ENCODE data around the gene ARMC10. TPM values are rescaled to one million over a fixed set of nuclear protein-coding genes. Genes with fewer than 3 reads are reported as not detected.
A peak's percentile ranks its signal among the peaks of the same experiment; 100 is the strongest.
"Not testable (repeated sequence)": the region's sequence is repeated elsewhere in the genome, so short reads cannot be mapped to it uniquely, and the experiment has no call there.

Gene ARMC10
- total RNA-seq, 1 experiment from 2014 or later = 28.9 TPM

DNA sequence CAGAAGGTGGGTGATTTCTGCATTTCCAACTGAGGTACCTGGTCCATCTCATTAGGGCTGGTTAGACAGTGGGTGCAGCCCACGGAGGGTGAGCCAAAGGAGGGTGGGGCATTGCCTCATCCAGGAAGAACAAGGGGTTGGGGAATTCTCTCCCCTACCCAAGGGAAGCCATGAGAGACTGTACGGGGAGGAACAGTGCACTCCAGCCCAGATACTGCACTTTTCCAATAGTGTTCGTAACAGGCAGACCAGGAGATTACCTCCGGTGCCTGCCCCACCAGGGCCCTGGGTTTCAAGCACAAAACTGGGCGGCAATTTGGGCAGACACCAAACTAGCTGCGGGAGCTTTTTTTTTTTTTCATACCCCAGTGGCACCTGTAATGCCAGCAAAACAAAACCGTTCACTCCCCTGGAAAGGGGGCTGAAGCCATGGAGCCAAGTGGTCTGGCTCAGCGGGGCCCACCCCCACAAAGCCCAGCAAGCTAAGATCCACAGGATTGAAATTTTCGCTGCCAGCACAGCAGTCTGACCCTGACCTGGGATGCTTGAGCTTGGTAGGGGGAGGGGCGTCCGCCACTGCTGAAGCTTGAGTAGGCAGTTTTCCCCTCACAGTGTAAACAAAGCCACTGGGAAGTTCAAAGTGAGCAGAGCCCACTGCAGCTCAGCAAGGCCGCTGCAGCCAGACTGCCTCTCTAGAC is 31.2 kb downstream of the ARMC10 start:
- TF ChIP-seq, protein P1, sequence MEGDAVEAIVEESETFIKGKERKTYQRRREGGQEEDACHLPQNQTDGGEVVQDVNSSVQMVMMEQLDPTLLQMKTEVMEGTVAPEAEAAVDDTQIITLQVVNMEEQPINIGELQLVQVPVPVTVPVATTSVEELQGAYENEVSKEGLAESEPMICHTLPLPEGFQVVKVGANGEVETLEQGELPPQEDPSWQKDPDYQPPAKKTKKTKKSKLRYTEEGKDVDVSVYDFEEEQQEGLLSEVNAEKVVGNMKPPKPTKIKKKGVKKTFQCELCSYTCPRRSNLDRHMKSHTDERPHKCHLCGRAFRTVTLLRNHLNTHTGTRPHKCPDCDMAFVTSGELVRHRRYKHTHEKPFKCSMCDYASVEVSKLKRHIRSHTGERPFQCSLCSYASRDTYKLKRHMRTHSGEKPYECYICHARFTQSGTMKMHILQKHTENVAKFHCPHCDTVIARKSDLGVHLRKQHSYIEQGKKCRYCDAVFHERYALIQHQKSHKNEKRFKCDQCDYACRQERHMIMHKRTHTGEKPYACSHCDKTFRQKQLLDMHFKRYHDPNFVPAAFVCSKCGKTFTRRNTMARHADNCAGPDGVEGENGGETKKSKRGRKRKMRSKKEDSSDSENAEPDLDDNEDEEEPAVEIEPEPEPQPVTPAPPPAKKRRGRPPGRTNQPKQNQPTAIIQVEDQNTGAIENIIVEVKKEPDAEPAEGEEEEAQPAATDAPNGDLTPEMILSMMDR (IDR thresholded peaks at IDR 0.05; ENCODE audit: insufficient read depth in 1 of 2, low read depth in 1 of 2, low read length in 1 of 2, severe bottlenecking in 1 of 2, unreplicated experiment in 1 of 2) = no peak
- H3K9me3 Mint-ChIP-seq (ENCODE audit: unreplicated experiment) = no peaks in the 10 kb centered on the region
- Histone ChIP-seq H3K27me3 (replicated peaks; ENCODE audit: control insufficient read depth, insufficient read depth, low read length) (no peaks in the 10 kb centered on the region), H3K36me3 (ENCODE audit: control insufficient read depth, insufficient read depth, low read length) (no peaks in the 10 kb centered on the region), H3K4me1 (no peaks in the 10 kb centered on the region), H3K4me3 (ENCODE audit: low read depth, low read length) (no peak overlapping the region), H3K9me3 (no peaks in the 10 kb centered on the region)
- ChIA-PET POLR2A (no interaction called here), CTCF (no interaction called here)
- peaks cover 1% of the 10 kb centered on the region for H3K36me3 Mint-ChIP-seq (ENCODE audit: insufficient read depth, unreplicated experiment)
- intact Hi-C loops (cut with micrococcal nuclease; ENCODE audit: unreplicated experiment) = no loop called here
- BruUV-seq (replicated peaks) = no TSS peak
- H3K4me1 Mint-ChIP-seq (ENCODE audit: low read depth, unreplicated experiment) = no peaks in the 10 kb centered on the region
- DNase-seq = peak in 1 of 2 experiments; percentile 30
- H3K27me3 Mint-ChIP-seq (ENCODE audit: insufficient read depth, unreplicated experiment) = no peaks in the 10 kb centered on the region
- no peak overlapping the region for H3K27ac Mint-ChIP-seq (ENCODE audit: unreplicated experiment)
- no peak overlapping the region for H3K4me3 Mint-ChIP-seq (ENCODE audit: unreplicated experiment)

DNA sequence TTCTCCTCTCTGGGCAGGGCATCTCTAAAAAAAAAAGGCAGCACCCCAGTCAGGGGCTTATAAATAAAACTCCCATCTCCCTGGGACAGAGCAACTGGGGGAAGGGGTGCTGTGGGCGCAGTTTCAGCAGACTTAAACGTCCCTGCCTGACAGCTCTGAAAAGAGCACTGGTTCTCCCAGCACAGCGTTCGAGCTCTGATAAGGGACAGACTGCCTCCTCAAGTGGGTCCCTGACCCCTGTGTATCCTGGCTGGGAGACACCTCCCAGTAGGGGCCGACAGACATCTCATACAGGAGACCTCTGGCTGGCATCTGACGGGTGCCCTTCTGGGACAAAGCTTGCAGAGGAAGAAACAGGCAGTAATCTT is 31.7 kb downstream of the ARMC10 start:
- POLR2A ChIA-PET; H3K27me3 Mint-ChIP-seq (ENCODE audit: insufficient read depth, unreplicated experiment); intact Hi-C loops (cut with micrococcal nuclease; ENCODE audit: unreplicated experiment); DNase-seq; BruUV-seq (replicated peaks); H3K4me1 ChIP-seq; H3K27ac Mint-ChIP-seq (ENCODE audit: unreplicated experiment); H3K9me3 ChIP-seq; H3K27me3 ChIP-seq (replicated peaks; ENCODE audit: control insufficient read depth, insufficient read depth, low read length); H3K36me3 ChIP-seq (ENCODE audit: control insufficient read depth, insufficient read depth, low read length); H3K36me3 Mint-ChIP-seq (ENCODE audit: insufficient read depth, unreplicated experiment); H3K4me3 ChIP-seq (ENCODE audit: low read depth, low read length); H3K4me3 Mint-ChIP-seq (ENCODE audit: unreplicated experiment); H3K9me3 Mint-ChIP-seq (ENCODE audit: unreplicated experiment); H3K4me1 Mint-ChIP-seq (ENCODE audit: low read depth, unreplicated experiment); CTCF ChIA-PET: not testable (repeated sequence)

DNA sequence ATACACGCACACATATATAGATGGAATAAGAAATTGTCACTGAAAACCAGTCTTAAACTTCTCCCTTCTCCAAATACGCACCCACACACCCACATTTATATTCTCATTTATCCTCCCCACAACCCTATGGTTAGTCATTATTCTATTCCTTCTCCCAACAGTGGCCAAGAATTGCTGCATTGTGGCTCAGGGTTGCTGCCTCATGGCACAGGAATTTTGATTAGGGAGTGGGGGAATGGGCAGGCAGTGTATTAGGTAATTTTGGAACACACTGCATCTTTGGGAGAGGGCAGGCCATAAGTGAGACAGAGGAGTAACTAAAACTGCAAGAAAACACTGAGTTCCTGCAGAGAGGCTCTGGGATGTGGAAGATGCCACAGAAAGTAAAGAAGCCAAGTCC is 38.2 kb downstream of the ARMC10 start:
- CTCF ChIA-PET = no interaction called here
- TF ChIP-seq, protein P1 (IDR thresholded peaks at IDR 0.05; ENCODE audit: insufficient read depth in 1 of 2, low read depth in 1 of 2, low read length in 1 of 2, severe bottlenecking in 1 of 2, unreplicated experiment in 1 of 2) = no peak

More for the DNA sequence above, 38.2 kb downstream of the ARMC10 start:
- no peak overlapping the region for H3K4me3 Mint-ChIP-seq (ENCODE audit: unreplicated experiment)
- Histone ChIP-seq H3K4me1 (no peaks in the 10 kb centered on the region), H3K27me3 (replicated peaks; ENCODE audit: control insufficient read depth, insufficient read depth, low read length) (no peaks in the 10 kb centered on the region), H3K9me3 (no peaks in the 10 kb centered on the region), H3K36me3 (ENCODE audit: control insufficient read depth, insufficient read depth, low read length) (no peaks in the 10 kb centered on the region), H3K4me3 (ENCODE audit: low read depth, low read length) (no peak overlapping the region)
- intact Hi-C loops (cut with micrococcal nuclease; ENCODE audit: unreplicated experiment) = no loop called here
- H3K4me1 Mint-ChIP-seq (ENCODE audit: low read depth, unreplicated experiment) = no peaks in the 10 kb centered on the region
- peaks cover 10% of the 10 kb centered on the region for H3K36me3 Mint-ChIP-seq (ENCODE audit: insufficient read depth, unreplicated experiment)
- no peak for DNase-seq
- BruUV-seq (replicated peaks) = no TSS peak
- no peaks in the 10 kb centered on the region for H3K27me3 Mint-ChIP-seq (ENCODE audit: insufficient read depth, unreplicated experiment)
- POLR2A ChIA-PET = no interaction called here
- no peaks in the 10 kb centered on the region for H3K9me3 Mint-ChIP-seq (ENCODE audit: unreplicated experiment)
- H3K27ac Mint-ChIP-seq (ENCODE audit: unreplicated experiment) = no peak overlapping the region

Measured in Caco-2 (cell line).